Subcutaneous adipose tissue (tissue), 4 donors: ENCODE data around the gene FAM89B. TPM values are rescaled to one million over a fixed set of nuclear protein-coding genes. Genes with fewer than 3 reads are reported as not detected.

Source experiments
- total RNA-seq, 4 donors: library from RNA; depleted of rRNA; stranded (reverse); fragments of >200 nt; gene quantifications; one replicate each; pipeline ENCODE4 v1.1.0, GENCODE V29; 2016
- TF ChIP-seq, protein P1 (sequence below): fragments of 450-650 bp; IDR thresholded peaks from one replicate; pipeline ENCODE4 v1.5.1; 2016; ENCODE audit warnings: low read depth, mild to moderate bottlenecking, control low read depth, antibody characterized with exemption, moderate library complexity

Gene FAM89B
- total RNA-seq, 4 donors from 2014 or later: 15.2 to 48.8 (median 31.0) TPM

DNA sequence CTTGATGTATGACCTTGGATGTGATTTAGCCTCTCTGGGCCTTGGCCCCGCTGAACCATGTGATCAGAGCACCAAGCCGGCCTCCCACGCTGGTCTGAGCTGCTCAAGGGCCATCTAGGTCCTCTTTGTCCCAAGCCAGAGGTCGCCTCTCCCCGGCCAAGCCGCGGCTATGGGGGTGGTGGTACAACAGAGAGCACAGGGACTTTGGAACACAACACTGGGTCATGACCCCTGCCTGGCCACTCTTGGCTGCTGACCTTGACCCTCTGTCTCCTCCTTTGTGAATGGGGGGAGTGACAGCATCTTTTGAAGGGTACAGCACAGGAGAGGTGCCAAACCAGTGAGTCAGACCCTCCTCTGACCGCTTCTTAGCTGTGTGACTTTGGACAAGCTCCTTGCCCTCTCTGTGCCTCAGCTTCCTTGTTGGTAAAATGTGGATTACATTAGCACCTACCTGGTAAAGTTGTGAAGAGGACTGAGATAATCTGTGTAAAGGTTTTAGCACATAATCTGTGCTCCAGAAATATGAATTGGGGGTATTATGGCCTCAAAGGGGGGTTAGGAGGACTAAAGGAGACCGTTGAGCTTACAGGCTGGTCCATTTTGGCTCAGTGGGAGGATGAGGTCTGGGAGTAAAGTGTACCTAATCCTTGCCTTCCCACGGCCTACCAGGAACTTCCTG lies 42.7 kb upstream of the FAM89B start:
- TF ChIP-seq, protein P1, sequence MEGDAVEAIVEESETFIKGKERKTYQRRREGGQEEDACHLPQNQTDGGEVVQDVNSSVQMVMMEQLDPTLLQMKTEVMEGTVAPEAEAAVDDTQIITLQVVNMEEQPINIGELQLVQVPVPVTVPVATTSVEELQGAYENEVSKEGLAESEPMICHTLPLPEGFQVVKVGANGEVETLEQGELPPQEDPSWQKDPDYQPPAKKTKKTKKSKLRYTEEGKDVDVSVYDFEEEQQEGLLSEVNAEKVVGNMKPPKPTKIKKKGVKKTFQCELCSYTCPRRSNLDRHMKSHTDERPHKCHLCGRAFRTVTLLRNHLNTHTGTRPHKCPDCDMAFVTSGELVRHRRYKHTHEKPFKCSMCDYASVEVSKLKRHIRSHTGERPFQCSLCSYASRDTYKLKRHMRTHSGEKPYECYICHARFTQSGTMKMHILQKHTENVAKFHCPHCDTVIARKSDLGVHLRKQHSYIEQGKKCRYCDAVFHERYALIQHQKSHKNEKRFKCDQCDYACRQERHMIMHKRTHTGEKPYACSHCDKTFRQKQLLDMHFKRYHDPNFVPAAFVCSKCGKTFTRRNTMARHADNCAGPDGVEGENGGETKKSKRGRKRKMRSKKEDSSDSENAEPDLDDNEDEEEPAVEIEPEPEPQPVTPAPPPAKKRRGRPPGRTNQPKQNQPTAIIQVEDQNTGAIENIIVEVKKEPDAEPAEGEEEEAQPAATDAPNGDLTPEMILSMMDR: no peak

DNA sequence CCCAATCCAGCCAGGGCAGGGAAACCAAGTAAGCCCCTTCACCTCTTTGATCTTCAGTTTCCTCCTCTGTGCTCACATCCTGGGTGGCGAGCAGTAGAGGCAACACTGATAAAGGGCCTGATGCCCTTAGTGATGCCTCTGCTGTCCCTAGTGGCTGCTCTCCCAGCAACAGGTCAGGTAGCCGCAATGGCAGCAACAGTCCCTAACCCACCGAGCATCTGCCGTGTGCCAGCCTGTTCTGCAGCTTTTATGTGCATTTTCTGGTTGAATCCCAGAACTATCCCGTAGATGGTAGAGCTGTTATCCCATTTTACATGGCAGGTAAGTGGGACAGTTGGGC lies 42.2 kb upstream of the FAM89B start:
- TF ChIP-seq, protein P1: no peak

DNA sequence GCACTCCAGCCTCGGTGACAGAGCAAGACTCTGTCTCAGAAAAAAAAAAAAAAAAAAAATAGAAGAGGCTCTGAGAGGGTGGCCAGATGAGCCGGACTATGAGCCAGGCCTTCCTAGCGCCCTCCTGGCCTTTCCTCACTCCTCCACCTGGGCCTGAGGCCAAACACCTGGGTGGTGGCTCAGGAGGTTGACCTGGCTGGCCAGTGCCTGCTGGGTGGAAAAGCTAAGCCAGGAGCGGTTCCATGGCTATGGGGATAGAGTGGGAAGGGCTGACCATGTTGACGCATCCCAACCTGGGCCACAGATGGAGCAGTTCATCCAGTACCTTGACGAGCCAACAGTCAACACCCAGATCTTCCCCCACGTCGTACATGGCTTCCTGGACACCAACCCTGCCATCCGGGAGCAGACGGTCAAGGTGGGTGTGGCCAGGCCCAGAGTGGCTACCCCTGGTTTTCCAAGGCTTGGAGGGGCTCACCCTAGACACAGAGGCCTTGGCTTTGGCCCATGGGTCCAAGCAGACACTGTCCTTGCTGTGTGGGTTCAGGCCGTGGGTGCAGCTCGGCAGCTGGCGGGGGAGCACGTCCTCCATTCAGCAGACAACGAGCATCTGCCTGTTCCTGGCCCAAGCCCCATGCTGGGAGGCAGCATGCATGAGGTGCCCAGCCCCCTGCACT lies 39.8 kb upstream of the FAM89B start:
- TF ChIP-seq, protein P1: no peak

DNA sequence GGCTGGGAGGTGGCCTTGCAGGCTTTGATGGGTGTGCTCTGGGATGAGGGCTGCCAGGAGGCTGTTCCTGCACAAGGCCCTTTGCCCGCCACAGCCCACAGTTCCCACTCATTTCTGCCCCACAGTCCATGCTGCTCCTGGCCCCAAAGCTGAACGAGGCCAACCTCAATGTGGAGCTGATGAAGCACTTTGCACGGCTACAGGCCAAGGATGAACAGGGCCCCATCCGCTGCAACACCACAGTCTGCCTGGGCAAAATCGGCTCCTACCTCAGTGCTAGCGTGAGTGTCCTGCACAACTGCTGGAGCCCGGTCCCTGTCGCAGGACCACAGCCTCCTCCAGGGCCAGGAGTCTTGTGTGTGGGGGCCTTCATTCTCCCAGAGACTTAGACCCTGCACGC lies 37.2 kb upstream of the FAM89B start:
- TF ChIP-seq, protein P1: no peak

DNA sequence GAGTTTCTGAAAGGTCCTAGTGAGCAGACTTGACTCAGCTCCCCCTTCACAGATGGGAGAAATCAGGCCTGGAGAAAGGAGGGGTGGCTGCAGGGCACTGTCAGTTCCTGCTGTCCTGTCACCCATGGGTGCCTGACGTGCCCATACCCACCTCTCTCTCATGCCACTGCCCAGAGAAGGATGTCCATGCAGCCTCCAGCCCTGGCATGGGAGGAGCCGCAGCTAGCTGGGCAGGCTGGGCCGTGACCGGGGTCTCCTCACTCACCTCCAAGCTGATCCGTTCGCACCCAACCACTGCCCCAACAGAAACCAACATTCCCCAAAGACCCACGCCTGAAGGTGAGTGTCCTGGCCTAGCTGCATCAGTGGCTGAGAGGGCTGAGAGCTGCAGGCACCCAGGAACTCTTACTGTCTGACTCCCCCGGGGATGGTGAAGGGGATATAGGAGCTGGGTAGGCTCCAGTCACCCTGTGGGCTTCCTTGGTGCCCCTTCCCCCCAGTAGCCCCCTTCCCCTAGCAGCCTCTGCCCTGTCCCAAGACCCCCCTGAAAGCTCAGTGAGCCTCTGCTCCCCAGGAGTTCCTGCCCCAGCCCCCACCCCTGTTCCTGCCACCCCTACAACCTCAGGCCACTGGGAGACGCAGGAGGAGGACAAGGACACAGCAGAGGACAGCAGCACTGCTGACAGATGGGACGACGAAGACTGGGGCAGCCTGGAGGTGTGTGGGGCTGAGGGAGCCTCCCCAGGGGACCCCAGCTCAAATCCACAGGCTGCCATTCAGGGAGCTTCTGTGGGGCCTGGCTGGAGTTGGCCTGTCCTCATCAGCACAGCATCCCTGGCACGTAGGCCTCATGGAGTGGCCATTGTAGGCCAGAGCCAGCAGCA lies 35.7 kb upstream of the FAM89B start:
- TF ChIP-seq, protein P1: no peak

DNA sequence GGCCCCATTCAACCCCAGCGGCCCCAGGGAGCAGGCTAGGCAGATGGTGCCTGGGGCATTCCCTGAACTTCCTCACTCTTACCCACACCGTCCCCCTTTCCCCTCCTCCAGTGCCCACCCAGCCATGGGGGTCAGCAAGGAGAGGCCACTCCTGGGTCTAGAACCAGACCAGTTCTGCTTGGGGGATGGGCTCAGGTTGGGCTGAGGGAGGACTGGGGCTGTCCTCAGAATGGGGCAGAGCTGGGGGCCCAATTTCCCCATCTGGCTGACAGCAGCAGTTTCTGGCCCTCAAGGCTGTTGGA lies 35.1 kb upstream of the FAM89B start:
- TF ChIP-seq, protein P1: no peak

DNA sequence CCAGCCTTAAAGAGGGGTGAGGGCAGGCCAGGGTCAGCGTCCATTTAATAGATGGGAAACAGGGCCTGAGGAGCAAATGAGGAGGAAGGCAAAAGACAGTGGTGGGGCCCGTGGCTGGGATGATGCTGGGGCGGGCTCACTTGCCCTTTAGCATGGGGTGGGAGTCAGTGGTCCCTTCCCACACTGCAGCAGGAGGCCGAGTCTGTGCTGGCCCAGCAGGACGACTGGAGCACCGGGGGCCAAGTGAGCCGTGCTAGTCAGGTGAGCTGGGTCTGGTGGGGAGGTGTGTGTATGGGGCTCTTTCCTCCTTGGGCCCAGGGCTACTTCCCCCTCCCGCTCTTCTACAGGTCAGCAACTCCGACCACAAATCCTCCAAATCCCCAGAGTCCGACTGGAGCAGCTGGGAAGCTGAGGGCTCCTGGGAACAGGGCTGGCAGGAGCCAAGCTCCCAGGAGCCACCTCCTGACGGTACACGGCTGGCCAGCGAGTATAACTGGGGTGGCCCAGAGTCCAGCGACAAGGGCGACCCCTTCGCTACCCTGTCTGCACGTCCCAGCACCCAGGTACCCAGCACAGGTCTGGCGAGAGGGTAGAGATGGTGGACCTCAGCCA lies 34.6 kb upstream of the FAM89B start:
- TF ChIP-seq, protein P1: no peak
